AG04449 (cell line): ENCODE results near the gene PSRC1.
A peak's percentile ranks its signal among the peaks of the same experiment; 100 is the strongest.

Experiments
- CTCF ChIA-PET: fragments of 350-600 bp; formaldehyde crosslinking; extraction: SDS; loops from one replicate; lab custom pipeline; 2021; ENCODE audit warnings: antibody characterized with exemption; lab: Yijun Ruan, JAX
- POLR2A ChIA-PET: fragments of 400-600, 350-600 bp; formaldehyde crosslinking; extraction: SDS; loops from one replicate; lab custom pipeline; 2020; ENCODE audit warnings: antibody characterized with exemption, inconsistent platforms; lab: Yijun Ruan, JAX
- DNase-seq: peaks from one replicate; pipeline ENCODE4 v3.0.0-alpha.2; 2010; ENCODE audit warnings: low read depth, low spot score
- H3K4me3 ChIP-seq: 2 replicates; pipeline ENCODE4 v1.5.1; 2011; ENCODE audit warnings: low read depth, mild to moderate bottlenecking, control low read depth, low read length
- TF ChIP-seq, protein P1 (sequence below): IDR thresholded peaks from one replicate; pipeline ENCODE4 v1.5.1; 2011; ENCODE audit warnings: mild to moderate bottlenecking, moderate library complexity, low read length, control low read depth, inconsistent platforms; ENCODE audit not compliant: insufficient read depth; ENCODE audit errors: missing control alignments

The PSRC1 gene

DNA sequence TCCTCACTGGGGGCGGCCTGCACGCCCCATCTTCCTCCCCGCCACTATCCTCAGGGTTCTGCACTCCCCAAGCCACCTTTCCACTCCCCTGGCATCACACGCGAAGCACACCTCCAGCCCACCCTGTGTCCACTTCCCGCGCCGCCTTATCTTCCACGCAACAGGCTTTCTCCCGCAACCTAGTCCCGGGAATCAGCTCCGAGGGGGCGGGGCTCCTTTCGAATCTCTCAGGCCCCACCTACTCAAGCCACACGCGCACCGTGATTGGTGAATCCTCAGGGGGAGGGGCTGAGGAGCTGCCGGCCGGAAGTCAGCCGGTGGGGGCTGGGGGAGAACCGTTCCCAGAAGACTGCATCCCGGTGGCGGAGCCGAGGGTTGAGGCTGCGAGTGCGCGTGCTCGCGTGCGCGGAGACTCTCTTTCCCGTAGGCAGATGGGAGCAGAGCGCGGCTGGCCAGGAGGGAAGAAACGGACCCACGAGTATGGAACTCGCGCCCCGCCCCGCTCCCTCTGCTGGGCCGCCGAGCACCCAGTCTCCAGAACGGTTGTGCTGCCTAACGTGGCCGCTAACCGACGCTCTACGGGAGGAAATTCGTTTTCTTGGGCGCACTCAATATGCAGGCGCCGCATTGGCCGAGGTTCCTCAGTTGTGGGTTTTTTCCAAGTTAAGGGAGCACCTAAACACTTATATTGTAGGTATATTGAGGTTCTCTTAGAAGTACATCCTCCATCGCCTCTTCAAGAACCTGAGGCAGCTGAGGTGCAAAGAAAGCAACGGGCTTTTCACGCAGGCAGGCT, at the start of gene PSRC1:
TSS of gene PSRC1 (minus strand) at position 194 of the 796 bp plus-strand sequence.
- TF ChIP-seq, protein P1, sequence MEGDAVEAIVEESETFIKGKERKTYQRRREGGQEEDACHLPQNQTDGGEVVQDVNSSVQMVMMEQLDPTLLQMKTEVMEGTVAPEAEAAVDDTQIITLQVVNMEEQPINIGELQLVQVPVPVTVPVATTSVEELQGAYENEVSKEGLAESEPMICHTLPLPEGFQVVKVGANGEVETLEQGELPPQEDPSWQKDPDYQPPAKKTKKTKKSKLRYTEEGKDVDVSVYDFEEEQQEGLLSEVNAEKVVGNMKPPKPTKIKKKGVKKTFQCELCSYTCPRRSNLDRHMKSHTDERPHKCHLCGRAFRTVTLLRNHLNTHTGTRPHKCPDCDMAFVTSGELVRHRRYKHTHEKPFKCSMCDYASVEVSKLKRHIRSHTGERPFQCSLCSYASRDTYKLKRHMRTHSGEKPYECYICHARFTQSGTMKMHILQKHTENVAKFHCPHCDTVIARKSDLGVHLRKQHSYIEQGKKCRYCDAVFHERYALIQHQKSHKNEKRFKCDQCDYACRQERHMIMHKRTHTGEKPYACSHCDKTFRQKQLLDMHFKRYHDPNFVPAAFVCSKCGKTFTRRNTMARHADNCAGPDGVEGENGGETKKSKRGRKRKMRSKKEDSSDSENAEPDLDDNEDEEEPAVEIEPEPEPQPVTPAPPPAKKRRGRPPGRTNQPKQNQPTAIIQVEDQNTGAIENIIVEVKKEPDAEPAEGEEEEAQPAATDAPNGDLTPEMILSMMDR = peak; percentile 89
- DNase-seq = peak; percentile 74
- ChIA-PET POLR2A (interaction anchor here (0.9 to 1.4 kb wide), 4 partner anchors 10 to 93 kb away, joined by 3 to 5 read pairs (median 4); no protein-coding TSS in a partner anchor), CTCF (interaction anchor here (0.6 to 8.4 kb wide), 10 partner anchors 9 to 249 kb away, joined by 3 to 340 read pairs (median 4); partner anchors contain the start of genes CYB561D1 and SORT1)
- H3K4me3 ChIP-seq = peak within 1 kb of the TSS; percentile 97

DNA sequence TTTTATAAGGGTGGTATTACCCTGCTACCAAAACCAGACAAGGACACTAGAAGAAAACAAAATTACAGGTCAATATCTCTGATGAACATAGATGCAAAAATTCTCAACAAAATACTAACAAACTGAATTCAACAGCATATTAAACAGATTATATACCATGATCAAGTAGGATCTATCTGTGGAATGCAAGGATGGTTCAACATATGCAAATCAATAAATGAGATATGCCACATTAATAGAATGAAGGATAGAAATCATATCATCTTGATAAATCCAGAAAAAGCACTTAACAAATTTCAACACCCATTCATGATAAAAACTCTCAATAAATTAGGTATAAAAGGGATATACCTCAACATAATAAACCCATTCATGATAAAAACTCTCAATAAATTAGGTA, 48.2 kb upstream of the PSRC1 start:
- CTCF ChIA-PET = no interaction called here
- POLR2A ChIA-PET = no interaction called here
- TF ChIP-seq, protein P1 = no peak
- DNase-seq = no peak
- no peak overlapping the region for H3K4me3 ChIP-seq

DNA sequence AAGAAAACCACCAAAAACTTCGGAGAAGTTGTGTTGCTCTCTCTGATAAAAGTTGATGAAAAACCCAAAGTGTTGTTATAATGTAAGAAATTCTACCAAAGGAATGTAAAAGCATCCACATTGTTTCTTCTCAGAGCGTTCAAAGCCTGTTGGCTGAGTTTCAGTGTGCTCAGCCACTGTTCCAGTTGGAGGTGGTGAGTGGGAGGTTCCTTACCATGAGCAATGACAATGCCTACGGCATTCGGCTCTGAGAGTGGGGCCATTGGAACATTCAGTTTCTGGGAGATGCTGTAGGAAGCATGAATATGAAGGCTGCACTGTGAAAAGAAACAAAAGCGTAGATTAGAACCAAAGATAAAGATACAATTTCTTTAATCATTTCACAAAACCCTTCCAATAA, 44.3 kb upstream of the PSRC1 start:
- H3K4me3 ChIP-seq = no peak overlapping the region
- DNase-seq = no peak
- POLR2A ChIA-PET = no interaction called here
- CTCF ChIA-PET = no interaction called here
- TF ChIP-seq, protein P1 = no peak

- TF ChIP-seq, protein P1 = no peak
- H3K4me3 ChIP-seq = no peak overlapping the region
- CTCF ChIA-PET = interaction anchor here (0.8 to 1.2 kb wide), 2 partner anchors 25 to 77 kb away, joined by 3 to 5 read pairs; no protein-coding TSS in a partner anchor
- POLR2A ChIA-PET = no interaction called here
- no peak for DNase-seq
These were observed 40.0 kb upstream of the PSRC1 start for GRCh38 chr1:109322974-109323373.

DNA sequence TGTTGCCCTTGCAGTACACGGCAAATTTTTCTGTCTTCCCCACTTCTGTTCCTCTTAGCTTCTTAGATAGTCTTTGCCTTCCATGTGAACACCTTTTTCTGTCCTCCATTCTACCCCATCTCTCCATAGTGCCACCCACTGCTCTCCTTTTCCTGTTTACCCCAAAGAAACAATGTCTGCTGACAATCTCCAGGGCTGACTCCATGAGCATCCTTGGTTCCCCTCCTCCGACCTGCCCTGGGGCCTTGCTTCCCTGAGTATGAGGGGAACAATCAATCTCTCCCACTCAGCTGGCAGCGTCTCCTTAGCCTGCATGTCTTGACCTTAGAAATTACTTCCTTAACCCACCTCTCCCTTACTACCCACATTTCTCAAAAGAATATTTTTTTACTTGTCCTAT, 36.2 kb upstream of the PSRC1 start:
- no peak overlapping the region for H3K4me3 ChIP-seq
- TF ChIP-seq, protein P1 = no peak
- ChIA-PET CTCF (interaction anchor here (0.9 kb wide), 1 partner anchor 14 kb away, joined by 3 read pairs; no protein-coding TSS in a partner anchor), POLR2A (no interaction called here)
- no peak for DNase-seq

- no peak overlapping the region for H3K4me3 ChIP-seq
- no peak for DNase-seq
- ChIA-PET POLR2A (no interaction called here), CTCF (interaction anchor here (1.4 to 1.6 kb wide), 2 partner anchors 9 to 83 kb away, joined by 4 to 5 read pairs; partner anchors contain the start of gene MYBPHL)
- TF ChIP-seq, protein P1 = no peak
These were observed 33.6 kb upstream of the PSRC1 start for GRCh38 chr1:109316506-109316905.
